CD14-positive monocyte (primary cell): ENCODE measurements around the gene ITPR1. TPM values are rescaled to one million over a fixed set of nuclear protein-coding genes. Genes with fewer than 3 reads are reported as not detected.

Experiments used
- DNase-seq, 3 donors: peaks; one replicate each; pipeline ENCODE4 v3.0.0-alpha.2; 2011 to 2022
- H2AFZ ChIP-seq: 2 replicates; pipeline ENCODE4 v1.6.0; 2012; ENCODE audit warnings: mild to moderate bottlenecking, low read depth, low read length, inconsistent platforms; ENCODE audit not compliant: insufficient read depth, poor library complexity, severe bottlenecking
- H3K27ac ChIP-seq, 2 donors: 1 replicate in 1 of 2; 2 replicates in 1 of 2; pipeline ENCODE4 v1.5.1; 2012 to 2013; ENCODE audit warnings: low read length in 2 of 2, control low read depth in 1 of 2, inconsistent platforms in 1 of 2, low read depth in 1 of 2, mild to moderate bottlenecking in 1 of 2
- H3K27me3 ChIP-seq, 2 donors: one replicate each; pipeline versions ENCODE4 v1.6.0 to v1.6.1; 2011 to 2013; ENCODE audit warnings: low read length in 2 of 2; ENCODE audit not compliant: control insufficient read depth in 2 of 2, insufficient read depth in 2 of 2
- H3K36me3 ChIP-seq, 2 donors: replicated peaks in 1 of 2; 1 replicate in 1 of 2; 2 replicates in 1 of 2; pipeline versions ENCODE4 v1.5.1 to v1.6.1; 2012 to 2013; ENCODE audit warnings: low read length in 2 of 2, control low read depth in 1 of 2, inconsistent platforms in 1 of 2, mild to moderate bottlenecking in 1 of 2; ENCODE audit not compliant: insufficient read depth in 2 of 2, control insufficient read depth in 1 of 2
- H3K4me1 ChIP-seq, 2 donors: 1 replicate in 1 of 2; 2 replicates in 1 of 2; pipeline versions ENCODE4 v1.5.1 to v1.6.1; 2012 to 2013; ENCODE audit warnings: low read length in 2 of 2, control low read depth in 1 of 2, inconsistent platforms in 1 of 2, mild to moderate bottlenecking in 1 of 2, moderate library complexity in 1 of 2; ENCODE audit not compliant: insufficient read depth in 2 of 2, control insufficient read depth in 1 of 2
- H3K4me2 ChIP-seq: replicated peaks from 2 replicates; pipeline ENCODE3; 2012; ENCODE audit warnings: low read length, moderate library complexity, mild to moderate bottlenecking; ENCODE audit not compliant: poor library complexity, severe bottlenecking; ENCODE audit errors: extremely low read depth
- H3K4me3 ChIP-seq, 3 experiments: fragments of 200-600 bp in 1 of 3; sonication (generic) in 1 of 3; replicated peaks in 1 of 3; 1 replicate in 2 of 3; 2 replicates in 1 of 3; pipeline ENCODE4 v1.5.1; 2011 to 2013; ENCODE audit warnings: low read length in 3 of 3, mild to moderate bottlenecking in 3 of 3, control low read depth in 2 of 3, low read depth in 2 of 3, inconsistent platforms in 1 of 3, moderate library complexity in 1 of 3
- H3K79me2 ChIP-seq: 2 replicates; pipeline ENCODE4 v1.6.0; 2012; ENCODE audit warnings: mild to moderate bottlenecking, control low read depth, inconsistent platforms, low read length, moderate library complexity; ENCODE audit not compliant: insufficient read depth
- H3K9ac ChIP-seq: 2 replicates; pipeline ENCODE4 v1.6.0; 2017; ENCODE audit warnings: low read length, mild to moderate bottlenecking; ENCODE audit not compliant: insufficient read depth, poor library complexity, severe bottlenecking
- H3K9me3 ChIP-seq, 2 donors: replicated peaks in 1 of 2; 1 replicate in 1 of 2; 2 replicates in 1 of 2; pipeline versions ENCODE4 v1.5.1 to v1.6.1; 2012 to 2013; ENCODE audit warnings: low read length in 2 of 2, control low read depth in 1 of 2; ENCODE audit not compliant: control insufficient read depth in 1 of 2, insufficient read depth in 1 of 2
- H4K20me1 ChIP-seq: 2 replicates; pipeline ENCODE4 v1.6.0; 2012; ENCODE audit warnings: mild to moderate bottlenecking, low read length, control low read depth, moderate library complexity; ENCODE audit not compliant: insufficient read depth
- H3K27ac Mint-ChIP-seq, 7 donors: one replicate each; pipeline ENCODE4 v1.8.0; 2020; ENCODE audit warnings: mild to moderate bottlenecking in 7 of 7, mixed read lengths in 7 of 7, moderate library complexity in 6 of 7, inconsistent platforms in 2 of 7
- H3K27me3 Mint-ChIP-seq, 3 donors: one replicate each; pipeline ENCODE4 v1.8.0; 2021 to 2022; ENCODE audit warnings: low read depth in 3 of 3, mild to moderate bottlenecking in 3 of 3, mixed read lengths in 3 of 3, moderate library complexity in 3 of 3, inconsistent platforms in 1 of 3
- H3K36me3 Mint-ChIP-seq, 2 donors: one replicate each; pipeline ENCODE4 v1.8.0; 2020; ENCODE audit warnings: mixed read lengths in 2 of 2, inconsistent platforms in 1 of 2, mild to moderate bottlenecking in 1 of 2
- H3K4me1 Mint-ChIP-seq: one replicate; pipeline ENCODE4 v1.8.0; 2020; ENCODE audit warnings: mild to moderate bottlenecking, mixed read lengths
- H3K4me3 Mint-ChIP-seq, 2 donors: one replicate each; pipeline ENCODE4 v1.8.0; 2020; ENCODE audit warnings: mild to moderate bottlenecking in 2 of 2, mixed read lengths in 2 of 2, moderate library complexity in 1 of 2
- H3K9me3 Mint-ChIP-seq, 7 donors: one replicate each; pipeline ENCODE4 v1.8.0; 2020 to 2022; ENCODE audit warnings: mixed read lengths in 7 of 7, mild to moderate bottlenecking in 6 of 7, moderate library complexity in 6 of 7, inconsistent platforms in 2 of 7
- CTCF ChIP-seq: fragments of 200-600 bp; IDR thresholded peaks from one replicate; pipeline ENCODE4 v1.8.0; 2022; ENCODE audit warnings: antibody characterized with exemption, mild to moderate bottlenecking
- WGBS: methylation state at CpG from one replicate; pipeline ENCODE4 v1.1.5; 2013; ENCODE audit warnings: missing lambda C conversion rate; ENCODE audit not compliant: insufficient coverage; 5-methylcytosine and 5-hydroxymethylcytosine counted together
- intact Hi-C, 2 donors: fragments of 100-400 bp; cut with micrococcal nuclease; formaldehyde crosslinking; loops; one replicate each; pipeline versions ENCODE4 v1.15.0 to v1.15.1; 2023
- polyA plus RNA-seq, 3 donors: library from polyadenylated mRNA; depleted of rRNA in 1 of 3; unstranded in 2 of 3; stranded (reverse) in 1 of 3; fragments of 300-500 nt in 2 of 3; fragments of >200 nt in 1 of 3; fragmentation: Illumina TruSeq in 2 of 3; gene quantifications; 1 replicate in 2 of 3; 2 replicates in 1 of 3; pipeline ENCODE4 v1.2.3, GENCODE V29; 2012 to 2021

Gene ITPR1
- polyA plus RNA-seq, 3 donors: 3.2 to 21.1 (median 7.1) TPM

- no peak for DNase-seq
- no peak for TF ChIP-seq CTCF
- Histone ChIP-seq H3K9ac (no peak overlapping the region), H3K9me3 (no peaks in the 10 kb centered on the region), H3K27ac (no peak overlapping the region), H3K36me3 (no peaks in the 10 kb centered on the region), H3K4me1 (no peaks in the 10 kb centered on the region), H3K4me3 (no peak overlapping the region), H4K20me1 (no peaks in the 10 kb centered on the region), H3K27me3 (no peaks in the 10 kb centered on the region), H2AFZ (no peak overlapping the region), H3K79me2 (no peaks in the 10 kb centered on the region), H3K4me2 (no peak overlapping the region)
- Mint-ChIP-seq H3K4me3 (no peak overlapping the region), H3K9me3 (no peaks in the 10 kb centered on the region), H3K27ac (no peak overlapping the region), H3K4me1 (no peaks in the 10 kb centered on the region), H3K36me3 (no peaks in the 10 kb centered on the region), H3K27me3 (peaks cover 0 to 3% (median 2%) of the 10 kb centered on the region in 3 donors)
- WGBS: 100% methylated on average over 1 of the region's 3 CpGs
- intact Hi-C loops: no loop called here
These were observed 389.9 kb downstream of the ITPR1 start for GRCh38 chr3:4883011-4883410.

GRCh38 chr3:4884888-4885287 lies 391.7 kb downstream of the ITPR1 start:
- Mint-ChIP-seq H3K27ac (no peak overlapping the region), H3K4me1 (peaks cover 14% of the 10 kb centered on the region), H3K27me3 (peaks cover 0 to 3% (median under 1%) of the 10 kb centered on the region in 3 donors), H3K36me3 (no peaks in the 10 kb centered on the region), H3K9me3 (peaks cover 0 to 2% (median 0%) of the 10 kb centered on the region in 7 donors), H3K4me3 (no peak overlapping the region)
- Histone ChIP-seq H2AFZ (no peak overlapping the region), H3K4me3 (no peak overlapping the region), H3K4me2 (no peak overlapping the region), H3K79me2 (no peaks in the 10 kb centered on the region), H3K27me3 (no peaks in the 10 kb centered on the region), H3K9me3 (no peaks in the 10 kb centered on the region), H4K20me1 (no peaks in the 10 kb centered on the region), H3K4me1 (peaks cover 6 to 13% of the 10 kb centered on the region in 2 donors), H3K9ac (no peak overlapping the region), H3K27ac (no peak overlapping the region), H3K36me3 (no peaks in the 10 kb centered on the region)
- intact Hi-C loops: no loop called here
- DNase-seq: no peak
- WGBS: no CpG with 5 or more reads among the region's 3 CpGs
- TF ChIP-seq CTCF: no peak
